Measurements from ENCODE around the gene RNPEPL1.
A peak's percentile ranks its signal among the peaks of the same experiment; 100 is the strongest.

RNPEPL1 gene

GRCh38 chr2:240557101-240557751 lies 11.1 kb upstream of the RNPEPL1 start:
- Histone ChIP-seq H3K9ac (no peak overlapping the region), H4K20me1 (ENCODE audit: insufficient read depth) (no peaks in the 10 kb centered on the region), H3K27me3 (ENCODE audit: insufficient read depth, low read depth) (no peaks in the 10 kb centered on the region), H2AFZ (ENCODE audit: low read depth) (no peak overlapping the region), H3K4me2 (no peak overlapping the region), H3K36me3 (ENCODE audit: insufficient read depth) (no peaks in the 10 kb centered on the region), H3K4me3 (IDR thresholded peaks at IDR 0.05; ENCODE audit: insufficient read depth, low read depth, low read length) (no peak overlapping the region), H3K79me2 (ENCODE audit: insufficient read depth, low read depth) (peaks cover 38% of the 10 kb centered on the region), H3K4me1 (ENCODE audit: low read depth, poor library complexity, severe bottlenecking) (peaks cover 22% of the 10 kb centered on the region), H3K27ac (no peak overlapping the region)
- no peak; the same call in 1 of the 2 replicates for TF ChIP-seq CTCF (conservative IDR thresholded peaks at IDR 0.05; ENCODE audit: low read depth, low read length)

GRCh38 chr2:240557808-240558207 lies 10.5 kb upstream of the RNPEPL1 start, which contains the start of gene ANKMY1:
TSS of gene ANKMY1 (minus strand) at chr2:240557988. CDS start at chr2:240557335, 653 bp downstream.
- peaks cover 25% of the 10 kb centered on the region for H3K4me1 ChIP-seq (ENCODE audit: low read depth, poor library complexity, severe bottlenecking)
- no peaks in the 10 kb centered on the region for H3K27me3 ChIP-seq (ENCODE audit: insufficient read depth, low read depth)
- H3K36me3 ChIP-seq (ENCODE audit: insufficient read depth) = no peaks in the 10 kb centered on the region
- no peak within 1 kb of the TSS for H2AFZ ChIP-seq (ENCODE audit: low read depth)
- peak within 1 kb of the TSS; percentile 90; the same call in 1 of the 2 replicates for H3K4me2 ChIP-seq
- H3K27ac ChIP-seq = no peak within 1 kb of the TSS
- no peak within 1 kb of the TSS for H3K9ac ChIP-seq
- H4K20me1 ChIP-seq (ENCODE audit: insufficient read depth) = no peaks in the 10 kb centered on the region
- H3K4me3 ChIP-seq (IDR thresholded peaks at IDR 0.05; ENCODE audit: insufficient read depth, low read depth, low read length) = no peak within 1 kb of the TSS
- peaks cover 38% of the 10 kb centered on the region for H3K79me2 ChIP-seq (ENCODE audit: insufficient read depth, low read depth)
- TF ChIP-seq CTCF (conservative IDR thresholded peaks at IDR 0.05; ENCODE audit: low read depth, low read length) = no peak

GRCh38 chr2:240558236-240558761 lies 10.0 kb upstream of the RNPEPL1 start:
- TF ChIP-seq CTCF (conservative IDR thresholded peaks at IDR 0.05; ENCODE audit: low read depth, low read length) = no peak
- H4K20me1 ChIP-seq (ENCODE audit: insufficient read depth) = no peaks in the 10 kb centered on the region

DNA sequence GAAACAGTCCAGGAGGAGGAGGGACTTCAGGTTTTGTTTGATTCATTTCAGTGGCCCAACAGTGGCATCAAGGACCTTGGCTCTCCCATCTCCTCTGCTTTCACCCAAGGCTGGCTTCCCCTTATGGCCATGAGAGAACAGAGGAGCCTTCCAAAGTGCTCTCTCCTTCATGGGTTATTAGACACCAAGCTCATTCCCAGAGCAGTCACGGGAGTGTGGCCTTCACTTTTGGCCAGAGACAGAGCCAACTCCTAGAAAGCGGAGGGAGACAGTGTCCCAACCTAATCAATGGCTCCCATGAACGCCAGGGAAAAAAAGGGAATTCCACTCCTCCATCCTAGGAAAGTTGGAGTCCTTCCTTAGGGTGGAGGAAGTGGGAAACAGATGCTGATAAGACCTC lies 9.0 kb upstream of the RNPEPL1 start:
- peaks cover 40% of the 10 kb centered on the region for H3K4me1 ChIP-seq (ENCODE audit: low read depth, poor library complexity, severe bottlenecking)
- no peak overlapping the region for H2AFZ ChIP-seq (ENCODE audit: low read depth)
- no peaks in the 10 kb centered on the region for H3K36me3 ChIP-seq (ENCODE audit: insufficient read depth)
- H3K27ac ChIP-seq = peak overlapping the region; percentile 92
- H3K4me2 ChIP-seq = peak overlapping the region; percentile 90
- peaks cover 42% of the 10 kb centered on the region for H3K79me2 ChIP-seq (ENCODE audit: insufficient read depth, low read depth)
- H3K9ac ChIP-seq = peak overlapping the region; percentile 94; the same call in 1 of the 2 replicates
- H3K4me3 ChIP-seq (IDR thresholded peaks at IDR 0.05; ENCODE audit: insufficient read depth, low read depth, low read length) = peak overlapping the region; percentile 15
- no peaks in the 10 kb centered on the region for H4K20me1 ChIP-seq (ENCODE audit: insufficient read depth)
- H3K27me3 ChIP-seq (ENCODE audit: insufficient read depth, low read depth) = no peaks in the 10 kb centered on the region
- TF ChIP-seq CTCF (conservative IDR thresholded peaks at IDR 0.05; ENCODE audit: low read depth, low read length) = no peak

More at GRCh38 chr2:240558236-240558761, 10.0 kb upstream of the RNPEPL1 start:
- no peak overlapping the region for H3K4me3 ChIP-seq (IDR thresholded peaks at IDR 0.05; ENCODE audit: insufficient read depth, low read depth, low read length)
- H3K9ac ChIP-seq = no peak overlapping the region
- H3K4me2 ChIP-seq = no peak overlapping the region
- peaks cover 30% of the 10 kb centered on the region for H3K4me1 ChIP-seq (ENCODE audit: low read depth, poor library complexity, severe bottlenecking)
- peaks cover 42% of the 10 kb centered on the region for H3K79me2 ChIP-seq (ENCODE audit: insufficient read depth, low read depth)
- H3K27ac ChIP-seq = no peak overlapping the region
- H3K36me3 ChIP-seq (ENCODE audit: insufficient read depth) = no peaks in the 10 kb centered on the region
- H2AFZ ChIP-seq (ENCODE audit: low read depth) = no peak overlapping the region
- H3K27me3 ChIP-seq (ENCODE audit: insufficient read depth, low read depth) = no peaks in the 10 kb centered on the region
